Prostate gland (tissue), 2 donors: ENCODE data around the gene MYL9.

Source experiments
- POLR2A ChIP-seq: fragments of 450-650 bp; IDR thresholded peaks from one replicate; pipeline ENCODE4 v1.6.1; 2016; ENCODE audit warnings: antibody characterized with exemption, mild to moderate bottlenecking
- TF ChIP-seq, protein P1 (sequence below), 4 experiments: fragments of 200-600 bp in 2 of 4; fragments of 450-650 bp in 2 of 4; sonication (generic) in 2 of 4; IDR thresholded peaks; 1 replicate in 3 of 4; 2 replicates in 1 of 4; pipeline ENCODE4 v1.5.1; 2016 to 2019; ENCODE audit warnings: antibody characterized with exemption in 4 of 4, mild to moderate bottlenecking in 2 of 4, moderate library complexity in 2 of 4

DNA sequence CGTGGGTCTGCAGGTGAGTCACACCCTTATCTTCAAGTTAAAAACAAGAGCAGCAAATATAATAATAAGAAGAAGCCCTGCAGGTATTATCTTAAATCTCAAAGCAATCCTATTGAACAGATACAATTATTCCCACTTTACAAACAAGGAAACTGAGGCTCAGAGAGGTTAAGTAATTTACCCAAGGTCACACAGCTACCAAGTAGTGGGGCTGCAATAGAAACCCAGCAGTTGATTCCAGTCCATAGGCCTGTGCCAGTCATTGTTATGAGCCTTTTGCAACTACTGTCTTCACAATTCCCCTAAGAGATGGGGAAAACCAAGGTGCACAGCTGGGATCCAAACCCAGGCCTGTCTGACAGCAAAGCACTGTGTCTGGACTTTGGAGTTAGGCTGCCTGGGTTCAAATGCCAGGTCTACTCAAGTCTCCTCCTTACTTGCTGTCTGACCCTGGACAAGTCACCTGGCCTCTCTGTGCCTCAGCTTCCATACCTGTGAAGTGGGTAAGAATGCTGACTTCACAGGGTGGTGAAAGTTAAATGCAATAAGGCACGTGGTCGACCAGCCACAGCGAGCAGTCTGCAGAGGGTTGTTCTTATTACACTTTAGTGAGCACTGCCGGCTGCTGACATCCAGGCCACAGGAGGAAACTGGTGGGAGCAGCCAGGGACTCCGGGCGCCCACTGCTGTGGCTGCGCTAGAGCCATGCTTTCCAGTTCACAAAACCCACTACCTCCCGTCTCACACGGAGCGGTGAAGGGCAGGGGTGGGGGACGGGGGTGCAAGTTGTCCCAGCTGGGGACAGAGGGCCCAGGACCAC is 6.1 kb downstream of the MYL9 start:
- TF ChIP-seq POLR2A: no peak
- TF ChIP-seq, protein P1, sequence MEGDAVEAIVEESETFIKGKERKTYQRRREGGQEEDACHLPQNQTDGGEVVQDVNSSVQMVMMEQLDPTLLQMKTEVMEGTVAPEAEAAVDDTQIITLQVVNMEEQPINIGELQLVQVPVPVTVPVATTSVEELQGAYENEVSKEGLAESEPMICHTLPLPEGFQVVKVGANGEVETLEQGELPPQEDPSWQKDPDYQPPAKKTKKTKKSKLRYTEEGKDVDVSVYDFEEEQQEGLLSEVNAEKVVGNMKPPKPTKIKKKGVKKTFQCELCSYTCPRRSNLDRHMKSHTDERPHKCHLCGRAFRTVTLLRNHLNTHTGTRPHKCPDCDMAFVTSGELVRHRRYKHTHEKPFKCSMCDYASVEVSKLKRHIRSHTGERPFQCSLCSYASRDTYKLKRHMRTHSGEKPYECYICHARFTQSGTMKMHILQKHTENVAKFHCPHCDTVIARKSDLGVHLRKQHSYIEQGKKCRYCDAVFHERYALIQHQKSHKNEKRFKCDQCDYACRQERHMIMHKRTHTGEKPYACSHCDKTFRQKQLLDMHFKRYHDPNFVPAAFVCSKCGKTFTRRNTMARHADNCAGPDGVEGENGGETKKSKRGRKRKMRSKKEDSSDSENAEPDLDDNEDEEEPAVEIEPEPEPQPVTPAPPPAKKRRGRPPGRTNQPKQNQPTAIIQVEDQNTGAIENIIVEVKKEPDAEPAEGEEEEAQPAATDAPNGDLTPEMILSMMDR (IDR thresholded peaks at IDR 0.05): no peak
